GM20431 (cell line): Measurements from ENCODE around the gene CAPN14.

ENCODE experiments used
- in situ Hi-C: fragments of 300-500 bp; cut with MseI, MboI; formaldehyde crosslinking; loops from one replicate; pipeline ENCODE4 v1.15.0; 2020; ENCODE audit warnings: low sequenced_read_pairs; ENCODE audit not compliant: unreplicated experiment

The CAPN14 gene

GRCh38 chr2:31150120-31150670, 67.1 kb downstream of the CAPN14 start:
- in situ Hi-C loops: loop anchor here (25.0 kb wide), 1 partner anchor 438 kb away; no protein-coding TSS in a partner anchor

GRCh38 chr2:31148514-31148913, 68.8 kb downstream of the CAPN14 start:
- in situ Hi-C loops: no loop called here

- in situ Hi-C loops: no loop called here
Observed at GRCh38 chr2:31147645-31148044, 69.7 kb downstream of the CAPN14 start.

DNA sequence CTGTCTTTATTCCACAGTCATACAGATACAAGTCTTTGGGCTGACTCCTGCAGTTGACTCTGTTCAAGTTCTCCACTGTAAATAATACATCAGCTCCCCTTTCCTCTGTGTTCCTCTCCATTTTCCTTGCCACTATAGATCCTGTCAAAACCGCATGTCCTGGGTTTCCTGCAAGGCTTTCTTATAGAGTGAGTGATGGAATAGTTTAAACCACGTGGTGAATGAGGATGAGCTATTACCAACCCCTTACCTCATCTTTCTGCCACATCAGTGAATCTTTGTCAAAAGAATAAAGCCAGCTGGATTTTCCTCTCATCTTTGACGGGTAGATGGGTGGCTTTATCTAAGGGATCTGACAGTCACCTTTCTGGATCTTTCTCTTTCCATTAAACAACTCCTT, 75.2 kb downstream of the CAPN14 start:
- in situ Hi-C loops: no loop called here

GRCh38 chr2:31141443-31142085, 75.8 kb downstream of the CAPN14 start:
- in situ Hi-C loops: no loop called here

DNA sequence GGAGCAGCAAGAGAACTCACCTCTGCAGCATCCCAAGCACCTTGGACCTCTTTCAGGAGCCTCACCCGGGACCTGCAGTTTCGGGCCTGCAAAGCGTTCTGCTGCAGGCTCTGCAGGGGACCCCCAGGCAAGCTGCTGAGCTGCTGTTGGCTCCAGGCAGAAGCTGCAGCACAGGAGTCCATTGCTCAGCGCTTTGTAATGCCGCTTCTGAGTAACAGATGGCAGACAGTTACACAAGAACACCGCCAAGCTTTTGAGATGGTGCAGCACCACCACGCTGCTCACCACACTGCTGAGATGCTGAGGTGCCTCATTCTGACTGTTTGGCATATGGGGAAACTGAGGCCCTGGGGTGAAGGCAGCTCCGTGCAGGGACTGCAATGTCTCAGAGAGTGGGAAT, 77.2 kb downstream of the CAPN14 start:
- in situ Hi-C loops: no loop called here

DNA sequence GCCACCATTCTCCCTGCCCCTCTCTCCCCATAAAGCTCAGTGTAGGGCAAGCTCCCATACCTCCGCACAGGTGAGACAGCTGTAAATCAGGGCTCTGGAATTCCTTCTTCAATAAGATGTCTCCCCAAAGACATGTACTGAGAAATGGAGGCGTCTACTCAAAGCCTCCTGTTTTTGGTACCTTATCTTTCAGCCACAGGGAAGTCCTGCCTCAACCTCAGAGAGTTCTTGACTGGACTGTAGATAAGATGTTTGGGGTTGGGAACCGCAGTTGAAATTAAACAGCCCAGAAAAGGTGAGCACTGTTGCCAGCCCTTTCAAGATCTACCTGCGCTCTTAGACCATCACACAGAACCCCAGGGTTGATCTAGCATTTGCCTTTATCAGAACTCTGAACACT, 77.6 kb downstream of the CAPN14 start:
- in situ Hi-C loops: no loop called here

DNA sequence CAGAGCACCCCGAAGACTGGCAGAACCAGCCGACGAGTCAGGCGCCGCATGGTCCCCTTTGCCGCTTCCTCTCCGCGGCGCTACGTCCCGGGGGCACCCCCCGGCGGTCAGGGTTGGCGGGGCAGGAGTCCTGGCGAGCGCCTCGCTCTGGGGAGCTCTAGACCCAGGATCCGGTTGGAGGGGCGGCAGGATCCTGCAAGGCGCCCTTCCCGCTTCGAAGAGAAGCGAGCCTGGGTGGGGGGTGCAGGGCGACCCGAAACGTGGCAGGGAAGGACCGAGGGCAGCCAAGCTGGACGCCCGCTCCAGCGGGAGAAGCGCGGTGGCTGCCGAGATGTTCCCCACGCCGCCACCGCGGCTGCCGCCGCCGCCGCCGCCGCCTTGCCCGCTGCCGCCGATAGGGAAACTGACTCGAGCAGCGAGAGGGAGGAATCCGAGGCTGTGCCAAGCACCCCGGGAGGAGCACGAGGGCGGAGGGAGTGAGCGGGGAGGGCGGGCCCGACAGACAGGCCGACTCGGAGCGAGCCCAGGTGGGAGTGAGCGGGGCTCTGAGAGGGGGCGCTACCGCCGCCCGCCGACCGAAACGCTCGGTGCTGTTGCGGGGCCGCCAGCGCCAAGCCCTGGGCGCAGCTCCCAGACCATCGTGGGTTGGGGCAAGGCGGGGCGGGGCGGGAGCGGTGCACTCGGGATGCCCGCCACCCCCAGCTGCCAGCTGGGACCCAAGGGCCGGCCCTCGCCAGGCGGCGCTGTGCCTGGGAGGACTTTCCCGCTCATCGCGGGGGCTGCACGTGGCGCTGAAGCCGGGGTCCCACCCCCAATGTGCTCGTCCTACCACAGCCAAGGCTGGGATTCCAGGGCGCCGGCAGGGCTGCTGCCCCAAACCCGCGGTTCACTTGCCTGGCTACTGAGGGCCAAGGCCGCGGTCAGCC, 79.0 kb downstream of the CAPN14 start, which contains the start of gene GALNT14:
Gene GALNT14 (minus strand): TSS at position 404 of the 926 bp plus-strand sequence. CDS start 354 bp downstream, at position 50.
- in situ Hi-C loops: no loop called here

- in situ Hi-C loops: no loop called here
Observed at GRCh38 chr2:31137211-31138036, 79.9 kb downstream of the CAPN14 start.

- in situ Hi-C loops: no loop called here
Observed at GRCh38 chr2:31136732-31137131, 80.6 kb downstream of the CAPN14 start.

DNA sequence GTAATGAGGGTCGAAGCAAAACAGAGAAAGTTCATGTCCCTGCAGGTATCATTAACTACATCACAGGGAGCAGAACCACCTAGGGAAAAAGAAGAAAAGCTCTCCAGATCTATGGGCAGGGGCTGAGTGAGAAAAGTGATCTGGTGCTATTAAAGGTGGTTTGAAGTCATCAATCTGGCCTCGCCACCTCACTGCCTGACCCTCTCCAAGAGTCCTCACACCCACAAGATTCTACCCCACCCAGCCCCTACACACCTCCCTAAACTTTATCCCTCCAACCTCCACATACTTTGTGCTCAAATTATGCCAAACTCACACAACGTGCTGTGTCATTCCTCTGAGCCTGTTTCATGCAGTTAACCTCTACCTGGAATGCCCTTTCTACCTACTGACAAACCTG, 81.3 kb downstream of the CAPN14 start:
- in situ Hi-C loops: no loop called here

GRCh38 chr2:31134480-31134879, 82.8 kb downstream of the CAPN14 start:
- in situ Hi-C loops: no loop called here

DNA sequence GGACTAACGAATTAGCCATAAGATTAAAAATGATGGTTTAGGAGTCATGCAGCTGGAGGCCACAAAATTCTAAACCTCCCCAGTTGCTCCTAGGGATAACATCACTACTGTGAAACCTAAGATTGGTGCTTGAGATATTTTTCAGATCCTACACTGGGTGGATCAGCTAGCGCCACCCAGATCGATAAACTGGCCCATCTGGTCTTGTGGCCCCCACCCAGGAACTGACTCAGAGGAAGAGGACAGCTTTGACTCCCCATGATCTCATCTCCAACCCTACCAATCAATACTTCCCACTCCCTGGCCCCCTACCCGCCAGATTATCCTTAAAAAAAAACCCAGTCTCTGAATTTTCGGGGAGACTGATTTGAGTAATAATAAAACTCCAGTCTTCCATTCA, 84.5 kb downstream of the CAPN14 start:
- in situ Hi-C loops: no loop called here

DNA sequence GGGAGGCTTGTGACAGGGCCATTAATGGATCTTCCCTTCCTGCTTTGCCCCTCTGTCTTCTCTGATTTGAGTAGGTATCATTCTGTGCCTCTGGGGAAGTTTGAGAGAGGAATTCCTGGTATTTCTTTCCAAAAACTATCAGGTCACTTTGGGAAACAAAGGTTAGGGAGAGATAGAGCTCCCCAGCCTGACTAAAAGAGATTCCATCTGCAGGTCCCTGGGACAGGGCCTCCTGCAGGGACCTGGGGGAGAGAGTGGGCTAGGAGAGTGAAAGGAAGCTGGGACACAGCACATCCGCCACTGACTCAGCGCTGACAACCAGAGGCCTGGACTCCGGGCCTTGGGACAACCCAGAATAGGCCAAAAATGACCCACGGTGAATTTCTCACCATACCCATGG, 85.4 kb downstream of the CAPN14 start:
- in situ Hi-C loops: no loop called here

- in situ Hi-C loops: no loop called here
Observed at GRCh38 chr2:31129375-31130171, 87.7 kb downstream of the CAPN14 start.

DNA sequence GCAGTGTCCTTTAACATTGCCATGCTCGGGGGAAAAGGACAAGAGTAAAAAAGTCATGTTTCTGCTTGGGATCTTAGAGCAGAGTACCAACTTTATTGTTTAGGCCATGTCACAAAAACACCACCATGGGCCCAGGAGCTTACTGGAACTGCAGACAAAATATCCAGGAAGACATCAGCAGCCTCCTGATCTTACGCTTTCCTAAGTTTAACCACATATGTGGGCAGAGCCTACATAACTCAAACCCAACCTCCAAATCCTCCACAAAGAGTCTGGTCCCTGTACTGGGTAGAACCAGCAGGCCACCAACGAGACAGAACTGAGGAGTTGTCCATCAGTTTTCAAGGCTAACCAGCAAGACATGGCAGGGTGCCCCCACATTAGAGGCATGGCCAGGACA, 89.4 kb downstream of the CAPN14 start:
- in situ Hi-C loops: no loop called here

DNA sequence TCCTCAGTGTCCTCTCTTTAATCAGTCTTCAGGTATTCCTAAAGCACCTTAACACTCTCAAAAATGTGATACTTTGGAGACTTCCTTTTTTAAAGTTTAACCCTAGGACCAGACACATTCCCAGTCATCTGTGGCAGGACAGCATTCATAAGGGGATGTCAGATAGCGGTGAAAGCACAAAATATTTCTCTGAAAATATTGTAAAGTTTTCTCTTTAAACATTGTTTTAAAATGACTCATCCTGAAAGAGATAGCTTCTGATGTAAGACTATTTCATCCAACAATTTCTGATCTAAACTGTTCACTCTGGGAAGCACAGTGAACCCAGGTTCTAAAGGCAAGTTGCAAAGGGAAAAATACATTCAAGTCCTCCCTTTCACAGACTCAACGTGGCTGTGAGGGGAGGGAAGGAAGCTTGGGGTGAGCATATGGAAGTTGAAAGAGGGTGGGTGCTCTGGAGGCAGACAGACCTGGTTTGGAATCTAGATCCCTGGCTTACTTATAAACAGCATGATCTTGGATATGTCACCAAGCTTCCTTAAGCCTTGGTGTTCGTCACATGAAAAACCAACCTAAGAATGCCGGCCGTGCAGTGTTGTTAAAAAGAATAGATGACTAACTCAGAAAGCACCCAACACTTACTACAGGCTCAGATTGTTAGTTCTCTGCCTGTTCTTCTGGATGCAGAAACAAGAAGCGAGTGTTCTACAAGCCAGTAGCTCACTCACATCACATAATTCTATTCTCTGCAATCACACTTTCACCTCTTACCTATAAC, 91.2 kb downstream of the CAPN14 start:
- in situ Hi-C loops: no loop called here

GRCh38 chr2:31124904-31125303, 92.4 kb downstream of the CAPN14 start:
- in situ Hi-C loops: no loop called here
